Activated CD4-positive, CD25-positive, alpha-beta regulatory T cell (primary cell): Measurements from ENCODE around the gene ARHGEF26.

Source experiments
- DNase-seq, 4 experiments: peaks; one replicate each; lab custom pipeline; 2025; lab: John Stamatoyannopoulos, UW

ARHGEF26 gene

DNA sequence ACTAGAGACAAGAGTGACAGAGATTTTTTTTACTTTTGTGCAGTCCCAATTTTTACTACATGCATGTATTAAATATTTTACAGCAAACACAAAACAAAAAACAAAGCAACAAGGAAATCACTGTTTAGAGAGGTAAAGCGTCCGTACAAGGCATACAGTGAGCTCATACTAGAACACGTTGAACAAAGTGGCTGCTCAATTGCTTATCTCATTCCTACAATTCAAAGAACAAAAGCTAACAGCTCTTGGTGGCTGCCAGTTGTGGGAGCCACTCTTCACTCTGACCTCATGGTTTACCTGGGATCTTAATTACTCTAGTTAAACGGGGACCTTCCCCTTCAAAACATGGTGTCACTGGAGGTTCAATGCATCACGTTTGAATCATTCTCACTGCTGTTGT lies 7.6 kb upstream of the ARHGEF26 start:
- no peak for DNase-seq

DNA sequence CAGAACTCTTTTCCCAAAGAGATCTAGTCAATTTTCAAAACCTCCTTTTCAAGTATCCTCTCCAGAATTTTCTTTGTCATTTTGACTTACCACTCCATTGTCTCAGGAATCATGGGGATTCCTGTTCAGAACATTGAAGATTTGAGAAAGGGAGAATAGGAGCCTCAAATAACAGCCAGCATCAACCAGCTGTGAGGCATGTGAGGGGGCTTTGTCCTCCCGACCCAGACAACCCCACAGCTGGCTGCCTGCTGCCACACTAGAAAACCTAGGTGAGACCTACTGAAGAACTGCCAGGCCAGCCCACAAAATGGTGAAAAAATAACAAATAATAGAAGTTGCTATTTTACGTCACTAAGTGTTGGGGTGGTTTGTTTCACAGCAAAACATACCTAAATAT lies 5.9 kb upstream of the ARHGEF26 start:
- no peak for DNase-seq

DNA sequence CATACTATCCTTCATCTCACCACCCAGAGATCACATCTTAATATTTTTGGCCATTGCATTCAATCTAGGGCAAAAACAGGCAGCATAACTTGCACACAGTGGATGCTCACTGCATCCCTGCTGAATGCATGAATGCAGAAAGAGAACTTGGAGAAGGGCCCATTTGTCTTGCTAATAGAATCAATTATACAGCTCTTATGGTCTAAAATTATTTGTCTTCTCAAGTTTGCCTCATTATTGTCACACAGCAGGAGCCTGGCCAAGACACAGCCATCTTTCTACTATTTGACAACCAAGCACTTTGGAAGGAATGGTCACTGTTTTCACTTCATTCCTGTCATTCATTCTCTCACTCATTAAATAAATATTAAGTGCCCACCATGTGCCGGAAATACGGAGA lies 1.2 kb upstream of the ARHGEF26 start:
- DNase-seq = no peak

DNA sequence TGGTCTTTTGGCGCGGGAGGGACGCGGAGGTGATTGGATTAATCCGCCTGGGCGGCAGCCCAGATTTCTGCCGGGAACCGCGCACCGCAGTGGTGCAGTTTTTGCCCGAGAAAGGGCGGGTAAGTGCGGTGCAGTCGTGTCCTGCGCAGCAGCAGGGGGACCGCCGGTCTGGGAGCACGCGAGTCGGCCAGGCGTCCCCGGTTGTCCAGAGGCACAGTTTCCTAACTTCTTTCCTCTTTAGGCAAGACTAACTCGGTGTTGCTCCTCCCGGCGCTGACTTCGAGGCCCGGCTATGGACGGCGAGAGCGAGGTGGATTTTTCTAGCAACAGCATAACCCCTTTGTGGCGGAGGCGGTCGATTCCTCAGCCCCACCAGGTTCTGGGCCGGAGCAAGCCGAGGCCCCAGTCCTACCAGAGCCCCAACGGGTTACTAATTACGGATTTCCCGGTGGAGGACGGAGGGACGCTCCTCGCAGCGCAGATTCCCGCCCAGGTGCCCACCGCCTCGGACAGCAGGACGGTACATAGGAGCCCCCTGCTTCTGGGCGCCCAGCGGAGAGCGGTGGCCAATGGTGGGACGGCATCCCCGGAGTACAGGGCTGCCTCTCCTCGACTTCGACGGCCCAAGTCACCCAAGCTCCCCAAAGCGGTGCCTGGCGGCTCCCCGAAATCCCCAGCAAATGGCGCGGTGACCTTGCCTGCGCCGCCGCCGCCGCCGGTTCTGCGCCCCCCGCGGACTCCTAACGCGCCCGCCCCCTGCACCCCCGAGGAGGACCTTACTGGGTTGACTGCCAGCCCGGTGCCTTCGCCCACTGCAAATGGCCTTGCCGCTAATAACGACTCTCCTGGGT lies 736 bp downstream of the ARHGEF26 start:
- no peak for DNase-seq

DNA sequence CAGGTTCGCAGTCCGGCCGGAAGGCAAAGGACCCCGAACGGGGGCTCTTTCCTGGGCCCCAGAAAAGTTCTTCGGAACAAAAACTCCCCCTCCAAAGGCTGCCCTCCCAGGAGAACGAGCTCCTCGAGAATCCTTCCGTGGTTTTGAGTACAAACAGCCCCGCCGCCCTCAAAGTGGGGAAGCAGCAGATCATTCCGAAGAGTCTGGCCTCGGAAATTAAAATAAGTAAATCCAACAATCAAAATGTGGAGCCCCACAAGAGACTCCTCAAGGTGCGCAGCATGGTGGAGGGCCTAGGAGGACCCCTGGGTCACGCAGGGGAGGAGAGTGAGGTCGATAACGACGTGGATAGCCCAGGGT lies 1.3 kb downstream of the ARHGEF26 start:
- no peak for DNase-seq

DNA sequence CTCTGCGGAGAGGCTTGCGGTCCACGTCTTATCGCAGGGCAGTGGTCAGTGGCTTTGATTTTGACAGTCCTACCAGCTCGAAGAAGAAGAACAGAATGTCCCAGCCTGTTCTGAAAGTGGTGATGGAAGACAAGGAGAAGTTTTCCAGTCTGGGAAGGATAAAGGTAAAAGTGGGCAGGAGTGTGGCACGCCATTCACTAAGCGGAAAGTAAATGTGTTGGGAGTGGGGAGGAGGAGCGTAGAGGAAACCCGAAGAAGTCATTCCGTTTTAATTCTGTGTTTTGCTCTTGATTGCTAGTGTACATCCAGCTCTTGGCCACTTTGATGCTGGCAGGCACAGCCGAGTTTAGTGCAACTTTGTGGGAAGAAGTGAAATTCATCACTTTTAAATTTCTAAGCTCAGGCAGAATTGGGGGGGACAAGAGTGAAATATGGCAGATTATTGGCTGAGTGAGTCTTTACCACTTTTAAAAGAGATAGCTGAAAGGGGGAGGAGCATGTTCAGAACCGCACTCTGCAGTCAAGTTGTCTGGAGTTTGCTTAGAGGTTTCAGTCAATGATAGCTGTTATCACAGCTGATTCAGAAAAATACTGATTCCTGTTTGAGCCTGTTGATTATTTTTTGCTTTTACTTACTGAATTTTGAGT lies 1.8 kb downstream of the ARHGEF26 start:
- DNase-seq = no peak

DNA sequence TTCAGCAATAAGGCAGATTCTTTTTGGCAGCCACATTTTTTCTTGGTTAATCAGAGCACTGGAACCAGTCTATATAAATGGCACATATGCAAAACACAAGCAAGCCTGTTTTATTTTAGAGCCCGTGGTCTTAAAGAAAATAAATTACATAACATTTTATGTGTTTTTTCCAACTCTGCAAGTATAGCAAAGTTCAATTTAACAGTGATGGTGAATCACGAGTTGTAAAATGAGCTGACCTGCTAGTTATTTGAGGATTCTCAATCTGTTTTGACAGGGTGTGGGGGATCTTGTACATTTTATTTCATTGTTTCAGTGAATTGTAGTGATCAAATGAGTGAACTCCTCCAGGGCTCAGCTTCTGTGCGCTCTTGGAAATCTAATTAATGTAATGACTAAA lies 2.7 kb downstream of the ARHGEF26 start:
- DNase-seq = no peak

DNA sequence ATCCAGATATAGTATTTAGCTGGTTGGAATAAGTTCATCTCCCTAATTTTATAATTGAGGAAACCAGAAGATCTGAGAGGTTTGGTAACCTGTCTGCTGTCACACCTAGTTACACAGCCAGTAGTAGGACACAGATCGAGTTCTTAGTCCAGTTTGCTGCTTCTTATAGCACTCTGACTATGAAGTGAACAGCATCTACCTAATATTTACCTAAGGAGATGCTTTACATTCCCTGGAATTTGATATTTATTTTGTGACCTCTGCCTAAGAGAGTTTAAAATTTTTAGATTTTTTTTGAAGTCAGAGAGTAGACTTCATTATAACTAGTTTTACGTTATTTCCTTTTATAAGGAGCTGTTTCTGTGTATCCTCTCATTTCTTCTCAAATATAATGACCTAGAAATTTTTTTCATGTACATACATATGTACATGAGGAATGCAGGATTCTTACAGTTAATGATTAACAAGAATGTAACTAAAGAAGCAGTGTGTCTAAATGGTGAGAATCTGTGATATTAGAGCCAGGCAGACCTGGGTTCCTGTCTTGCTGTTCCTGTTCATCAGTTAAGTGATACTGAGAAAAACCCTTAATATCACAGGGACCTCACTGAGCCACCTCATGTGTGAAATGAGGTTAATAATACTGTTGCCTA lies 4.3 kb downstream of the ARHGEF26 start:
- DNase-seq = no peak

DNA sequence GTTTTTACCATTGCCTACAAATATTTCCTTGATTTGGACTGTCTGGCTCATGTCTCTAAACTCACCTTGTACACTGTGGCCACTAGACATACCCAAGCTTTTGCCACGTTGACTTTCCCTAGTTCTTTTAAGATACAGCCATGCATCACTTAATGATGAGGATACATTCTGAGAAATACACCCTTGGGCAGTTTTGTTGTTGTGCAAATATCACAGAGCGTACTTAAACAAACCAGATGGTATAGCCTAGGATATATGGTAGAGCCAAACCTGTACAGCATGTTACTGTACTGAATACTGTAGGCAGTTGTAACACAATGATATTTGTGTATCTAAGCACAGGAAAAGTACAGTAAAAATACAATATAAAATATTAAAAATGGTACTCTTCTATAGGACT lies 5.5 kb downstream of the ARHGEF26 start:
- DNase-seq = no peak

DNA sequence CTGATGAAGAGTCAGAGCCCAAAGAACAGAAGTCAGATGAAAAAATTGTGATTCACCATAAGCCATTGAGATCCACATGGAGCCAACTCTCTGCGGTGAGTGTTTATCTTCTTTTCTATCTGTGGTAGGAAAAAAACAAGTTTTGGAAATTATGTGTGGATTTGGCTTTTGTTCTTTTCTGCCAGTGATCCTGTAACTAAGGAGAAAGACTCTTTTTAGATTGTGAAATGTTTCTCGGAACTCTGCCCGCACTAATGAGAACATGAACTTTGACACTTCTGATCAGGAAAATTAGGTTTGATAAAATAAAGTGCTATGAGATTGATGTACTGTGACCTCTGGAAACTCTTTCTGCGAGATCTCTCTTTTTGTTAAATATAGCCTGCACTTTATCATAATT lies 8.4 kb downstream of the ARHGEF26 start:
- DNase-seq = no peak

DNA sequence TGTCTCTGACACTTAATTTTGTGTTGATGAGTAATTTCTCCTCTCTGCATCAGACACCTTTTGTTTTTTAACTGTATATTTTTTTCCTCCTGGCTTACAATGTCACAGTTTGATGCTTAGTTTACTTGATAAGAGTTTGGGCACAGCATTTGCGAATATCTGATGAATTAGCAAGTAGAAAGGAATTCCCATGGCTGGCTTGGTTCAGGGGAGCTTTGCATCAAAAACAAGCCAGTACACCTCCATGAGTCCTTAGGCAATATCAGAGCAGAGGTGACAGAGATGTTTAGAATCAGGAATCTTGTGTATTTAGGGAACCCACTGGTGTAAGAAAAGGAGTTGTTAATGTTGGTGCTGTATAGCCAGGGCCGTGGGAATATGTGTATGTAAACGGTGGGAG lies 9.3 kb downstream of the ARHGEF26 start:
- DNase-seq = no peak

DNA sequence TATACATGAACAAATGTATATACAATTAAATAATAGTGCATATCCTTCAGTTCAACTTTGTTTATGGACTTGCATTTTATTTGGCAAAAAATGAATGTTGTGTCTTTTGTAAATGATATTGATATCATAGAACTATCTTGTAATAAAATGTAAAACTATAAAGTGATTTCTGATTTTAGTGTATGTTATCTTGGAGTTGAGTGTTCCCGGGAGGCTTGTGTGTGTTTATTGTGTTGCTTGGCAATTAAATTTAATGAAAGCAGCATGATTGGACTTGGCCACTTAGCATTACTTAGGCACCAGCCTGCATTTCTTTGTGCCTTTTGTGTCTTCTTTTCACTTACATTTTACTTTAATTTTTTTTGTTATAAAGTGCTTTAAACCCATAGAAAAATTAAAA lies 10.6 kb downstream of the ARHGEF26 start:
- no peak for DNase-seq

DNA sequence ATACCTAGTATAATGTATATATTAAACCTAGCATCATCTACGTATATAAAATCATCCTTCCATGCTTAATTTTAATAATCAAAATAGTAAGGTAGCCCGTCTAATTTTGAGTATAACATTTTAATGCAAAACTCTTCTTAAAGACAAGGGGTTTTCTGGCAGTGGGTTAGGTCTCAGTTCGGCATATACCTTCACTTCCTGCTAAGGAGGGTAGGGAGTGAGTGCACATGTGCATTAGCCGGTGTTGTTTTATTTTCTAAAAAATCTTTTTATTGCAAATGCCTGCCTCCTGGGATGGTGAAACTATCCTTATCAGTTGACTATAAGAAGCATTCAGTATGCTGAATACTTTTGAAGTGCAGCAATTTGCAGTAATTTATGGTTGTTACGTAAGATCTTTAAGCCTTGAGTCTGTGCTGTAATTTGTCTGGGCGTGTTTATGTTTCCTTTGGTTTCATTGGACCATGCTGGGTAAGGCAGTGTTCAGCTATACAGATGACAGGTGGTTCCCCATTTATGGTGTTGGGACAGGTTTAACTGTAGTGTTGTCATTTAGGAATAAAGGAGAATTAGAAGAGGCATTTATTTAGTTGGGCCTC lies 11.7 kb downstream of the ARHGEF26 start:
- DNase-seq = no peak

DNA sequence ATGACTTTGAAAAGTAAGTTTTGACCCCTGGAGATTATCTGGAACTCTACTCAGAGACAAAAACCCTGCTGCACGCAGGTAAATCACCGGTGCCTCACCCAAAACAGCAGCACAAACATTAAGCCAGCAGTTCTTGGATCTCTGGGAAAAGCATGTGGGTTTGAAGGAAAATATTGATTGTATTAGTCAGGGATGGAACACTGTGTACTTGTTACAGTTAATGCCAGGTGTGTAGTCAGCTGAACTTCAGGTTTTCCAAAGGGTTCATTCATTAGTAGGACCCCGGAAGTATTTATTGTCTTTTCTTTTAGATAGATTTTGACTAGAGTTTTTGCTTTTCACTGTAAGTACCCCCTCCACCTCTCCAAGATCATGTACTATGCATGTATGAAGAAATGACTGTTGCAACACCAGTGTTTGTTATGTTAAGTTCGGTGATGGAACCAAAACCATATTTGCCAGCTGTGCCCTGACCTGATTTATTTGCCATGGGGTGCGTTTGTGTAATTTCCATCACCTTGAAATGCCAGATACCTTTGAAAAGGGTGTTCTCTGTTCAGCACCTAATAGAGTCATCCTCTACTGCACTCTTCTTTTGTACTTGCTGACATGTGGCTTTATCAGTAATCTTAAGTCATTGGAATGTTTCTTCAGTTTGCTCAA lies 14.5 kb downstream of the ARHGEF26 start:
- no peak for DNase-seq

DNA sequence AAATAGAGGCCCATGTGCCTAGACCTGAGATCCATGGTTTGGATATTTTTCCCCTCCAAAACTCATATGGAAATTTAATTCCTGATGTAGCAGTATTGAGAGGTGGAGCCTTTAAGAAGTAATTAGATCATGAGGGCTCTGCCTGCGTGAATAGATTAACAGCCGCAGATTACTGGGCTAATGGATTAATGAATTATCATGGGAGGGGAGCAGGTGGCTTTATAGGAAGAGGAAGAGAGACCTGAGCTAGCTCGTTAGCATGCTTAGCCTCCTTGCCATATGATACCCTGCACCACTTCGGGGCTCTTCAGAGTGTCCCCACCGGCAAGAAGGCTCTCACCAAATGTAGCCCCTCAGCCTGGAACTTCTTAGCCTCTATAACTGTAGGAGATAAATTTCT lies 15.8 kb downstream of the ARHGEF26 start:
- DNase-seq = no peak

DNA sequence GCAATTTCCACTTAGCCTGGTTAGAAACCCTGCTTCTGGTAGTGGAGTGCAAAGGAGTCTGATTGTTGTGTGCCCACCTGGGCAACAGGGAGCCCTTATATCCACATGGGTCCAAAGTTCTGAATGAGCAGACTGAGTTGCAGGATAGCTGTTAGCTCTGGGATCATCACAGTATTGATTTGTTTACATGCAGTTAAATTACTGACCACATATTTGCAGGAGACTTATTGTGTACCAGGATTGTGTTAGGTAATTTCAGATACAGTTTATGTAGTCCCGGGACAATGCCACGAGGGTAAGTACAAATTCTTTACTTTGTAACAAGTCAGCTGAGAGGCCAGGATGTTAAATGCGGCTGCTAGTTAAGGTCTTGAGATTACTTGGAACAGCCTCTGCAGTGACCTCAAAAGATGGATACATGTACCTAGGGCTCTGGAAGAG lies 18.8 kb downstream of the ARHGEF26 start:
- DNase-seq = no peak

DNA sequence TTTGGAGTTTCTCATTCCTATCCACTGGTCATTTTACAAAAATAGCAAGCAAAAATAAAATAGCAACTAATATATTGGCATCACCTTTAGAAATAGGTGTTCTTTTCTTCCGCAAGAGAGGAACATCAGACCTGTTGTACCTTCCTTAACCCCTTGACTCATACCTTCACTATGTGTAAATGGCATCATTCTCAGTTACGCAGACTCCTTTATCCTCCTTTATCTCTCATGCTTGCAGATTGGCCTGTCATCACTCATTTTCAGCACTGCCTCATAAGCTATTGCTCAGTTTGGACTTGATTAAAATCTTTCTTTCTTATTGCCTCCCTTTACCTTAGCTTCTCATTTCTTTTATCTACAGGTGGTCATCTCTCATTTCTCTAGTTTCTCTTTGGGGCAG lies 21.4 kb downstream of the ARHGEF26 start:
- DNase-seq = no peak

DNA sequence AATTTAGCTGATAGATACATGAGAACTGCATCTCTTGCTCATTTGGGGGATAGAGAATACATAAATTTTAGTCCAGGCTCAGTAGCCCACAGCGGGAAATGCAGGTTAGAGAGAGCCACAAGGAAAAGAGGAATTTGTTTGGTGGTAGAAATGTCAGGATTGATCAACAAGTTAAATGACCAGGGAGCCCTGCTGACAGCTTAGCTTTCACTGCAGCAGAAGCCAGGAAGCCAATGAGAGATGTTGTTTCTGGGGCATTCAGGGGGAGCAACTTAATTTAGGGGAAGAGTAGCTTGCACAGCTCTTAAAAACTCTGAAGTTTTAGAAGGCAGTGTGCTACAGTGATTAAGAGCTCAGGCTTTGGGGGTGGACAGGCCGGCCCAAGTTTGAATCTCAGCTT lies 22.7 kb downstream of the ARHGEF26 start:
- no peak for DNase-seq

DNA sequence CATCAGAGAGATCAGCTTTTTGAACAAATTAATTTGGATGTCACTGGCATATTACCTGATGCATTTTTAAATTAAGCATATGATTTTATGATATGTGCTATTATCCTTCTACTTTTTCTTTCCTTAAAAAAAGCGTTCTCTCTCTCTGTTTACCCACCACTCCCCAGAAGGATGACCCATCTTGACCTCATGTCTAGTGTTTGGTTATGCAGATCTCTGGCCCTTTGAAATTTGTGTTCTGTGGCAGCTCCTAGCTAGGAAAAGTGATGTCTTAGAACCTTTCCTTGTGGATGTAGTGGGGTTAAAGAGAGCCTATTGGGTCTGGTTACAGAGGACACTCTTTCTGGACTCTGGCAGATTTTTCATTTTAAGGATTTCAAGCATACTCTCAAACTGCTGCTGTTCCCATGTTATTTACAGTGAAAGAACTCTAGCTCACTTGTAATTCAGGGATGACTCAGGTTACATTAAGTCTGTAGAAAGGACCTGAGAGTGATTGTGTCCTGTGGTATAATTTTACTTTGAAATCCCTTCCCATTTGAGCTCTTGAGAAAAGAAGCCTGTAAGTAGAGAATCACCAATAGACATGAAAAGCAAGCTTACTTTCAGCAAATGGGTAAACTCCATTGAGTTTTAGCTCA lies 23.8 kb downstream of the ARHGEF26 start:
- DNase-seq = no peak

DNA sequence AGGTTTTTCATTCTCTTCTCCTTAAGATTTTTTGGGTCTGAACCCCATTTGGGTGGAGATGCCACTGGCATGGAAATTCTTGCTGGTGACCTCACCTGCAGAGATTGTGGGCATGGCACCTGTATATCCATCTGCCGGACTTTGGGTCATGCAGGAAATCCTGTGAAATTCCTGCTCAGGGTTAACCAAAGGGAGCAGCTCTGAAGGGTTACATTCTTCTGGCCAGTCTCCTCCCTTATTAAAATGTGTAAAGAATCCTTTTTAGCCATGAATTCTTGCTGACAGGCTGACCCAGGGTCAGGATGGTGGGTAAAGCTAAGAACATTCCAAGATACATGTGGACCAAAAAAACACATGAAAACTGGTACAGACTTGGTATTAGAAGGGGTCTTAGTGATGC lies 27.4 kb downstream of the ARHGEF26 start:
- DNase-seq = no peak

DNA sequence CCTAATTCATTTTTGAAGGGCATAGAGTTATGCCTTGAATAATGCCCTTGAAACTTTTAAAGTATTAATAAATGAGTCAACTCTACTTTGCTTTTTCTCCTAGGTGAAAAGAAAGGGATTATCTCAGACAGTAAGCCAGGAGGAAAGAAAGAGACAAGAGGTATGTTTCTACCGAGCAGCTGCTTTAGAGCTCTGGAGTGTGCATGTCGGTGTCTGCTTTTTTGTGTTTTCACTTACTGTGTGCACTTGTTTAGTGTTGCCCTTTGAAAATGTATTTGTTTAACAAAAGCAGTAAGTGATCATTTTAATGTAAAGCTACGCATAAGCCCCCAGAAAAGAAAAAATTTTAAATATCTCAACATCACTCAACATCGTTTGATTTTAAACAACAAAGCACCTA lies 28.1 kb downstream of the ARHGEF26 start:
- no peak for DNase-seq

DNA sequence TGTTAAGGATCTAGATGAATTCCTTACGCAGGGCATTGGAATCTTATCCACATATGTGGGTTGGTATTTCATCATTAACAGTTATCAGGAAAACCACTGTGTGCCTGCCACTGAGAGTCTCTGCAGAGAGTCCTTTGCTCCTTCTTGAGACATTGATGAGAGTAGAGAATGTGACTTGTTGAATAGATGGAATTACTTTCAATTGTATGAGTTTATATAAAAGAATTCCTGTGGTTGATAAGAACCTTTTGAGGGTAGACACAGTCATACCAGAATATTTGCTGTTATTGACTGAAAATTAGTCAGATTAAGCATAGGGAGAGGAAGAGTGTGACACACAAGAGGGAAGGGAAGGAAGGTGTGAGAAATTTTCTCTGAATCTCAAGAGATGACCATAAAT lies 30.8 kb downstream of the ARHGEF26 start:
- no peak for DNase-seq
